Midbrain (tissue), 1 donor: ENCODE results near the gene TAC3.
"Not testable (repeated sequence)": the region's sequence is repeated elsewhere in the genome, so short reads cannot be mapped to it uniquely, and the experiment has no call there.

ENCODE experiments used
- DNase-seq: peaks from one replicate; lab custom pipeline; 2025; lab: John Stamatoyannopoulos, UW

TAC3 gene

DNA sequence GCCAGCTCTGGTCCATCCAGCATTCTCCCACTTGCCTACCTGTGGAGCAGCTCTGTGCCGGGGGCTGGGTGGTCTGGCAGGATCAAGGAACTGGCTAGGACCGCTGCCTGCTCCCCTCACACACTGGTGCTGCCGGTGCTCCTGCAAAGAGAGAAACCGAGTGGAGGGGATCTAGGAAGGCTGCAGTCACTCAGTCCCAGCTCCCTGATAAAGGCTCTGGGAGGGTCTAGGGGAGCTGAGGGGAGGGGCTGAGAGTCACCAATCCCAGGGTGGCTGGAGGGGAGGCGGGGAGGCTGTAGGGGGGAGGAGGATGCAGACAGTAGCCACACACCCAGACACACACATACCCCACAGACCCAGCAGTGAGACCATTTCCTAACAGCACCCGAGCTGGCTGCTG, at the start of gene TAC3:
TAC3 (minus strand) TSS at position 182 of the 400 bp plus-strand sequence. CDS start 732 bp downstream, outside the sequence.
- DNase-seq = no peak

DNA sequence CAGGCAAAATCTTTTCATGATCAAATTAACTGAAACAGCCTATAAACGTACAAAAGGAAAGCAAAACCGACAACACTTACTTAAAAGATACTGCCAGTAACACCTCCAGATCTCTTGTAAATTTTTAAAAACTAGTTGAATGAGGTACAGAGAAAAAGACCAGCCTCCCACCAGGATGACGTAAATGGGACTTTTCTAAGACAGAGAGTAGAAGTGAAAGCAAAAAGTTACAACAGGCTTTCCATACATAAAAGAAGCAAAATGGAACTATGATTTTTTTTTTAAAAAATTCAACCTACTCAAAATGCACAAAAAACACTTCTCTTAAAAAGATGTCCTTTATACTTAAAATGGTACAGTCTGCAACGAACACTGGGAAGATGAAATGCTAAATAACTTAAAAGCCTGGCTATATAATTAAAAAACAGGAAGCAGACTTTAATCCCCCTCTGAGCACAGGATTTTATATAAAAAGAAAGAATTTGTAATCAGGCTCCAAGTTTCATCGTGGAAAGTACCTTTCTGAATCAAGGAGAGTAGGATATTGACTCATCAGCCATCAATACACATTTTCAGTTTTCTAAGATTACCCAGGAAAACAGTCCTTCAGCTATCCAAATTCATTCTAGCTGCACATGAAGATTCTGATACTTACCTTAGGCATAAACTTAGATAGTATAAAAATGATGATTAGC, 47.8 kb upstream of the TAC3 start:
- DNase-seq = no peak

DNA sequence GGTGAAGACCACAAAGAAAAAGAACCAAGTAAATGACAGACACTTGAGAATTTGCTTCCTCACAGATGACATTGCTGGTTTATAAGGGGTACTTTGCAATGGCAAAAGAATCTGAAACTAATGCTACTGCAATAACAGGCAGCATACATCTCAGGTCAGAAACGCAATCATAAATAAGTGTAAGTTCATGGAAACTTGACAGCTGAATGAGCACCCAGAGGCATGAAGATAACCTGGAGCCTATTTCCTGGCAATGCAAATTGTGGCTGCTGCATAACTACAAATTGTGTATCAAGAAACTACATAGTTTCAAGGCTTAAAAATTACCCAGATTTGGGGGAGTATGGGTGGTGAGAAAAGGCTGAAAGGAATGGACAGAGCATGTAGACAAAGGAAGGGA, 42.1 kb upstream of the TAC3 start:
- DNase-seq = no peak

DNA sequence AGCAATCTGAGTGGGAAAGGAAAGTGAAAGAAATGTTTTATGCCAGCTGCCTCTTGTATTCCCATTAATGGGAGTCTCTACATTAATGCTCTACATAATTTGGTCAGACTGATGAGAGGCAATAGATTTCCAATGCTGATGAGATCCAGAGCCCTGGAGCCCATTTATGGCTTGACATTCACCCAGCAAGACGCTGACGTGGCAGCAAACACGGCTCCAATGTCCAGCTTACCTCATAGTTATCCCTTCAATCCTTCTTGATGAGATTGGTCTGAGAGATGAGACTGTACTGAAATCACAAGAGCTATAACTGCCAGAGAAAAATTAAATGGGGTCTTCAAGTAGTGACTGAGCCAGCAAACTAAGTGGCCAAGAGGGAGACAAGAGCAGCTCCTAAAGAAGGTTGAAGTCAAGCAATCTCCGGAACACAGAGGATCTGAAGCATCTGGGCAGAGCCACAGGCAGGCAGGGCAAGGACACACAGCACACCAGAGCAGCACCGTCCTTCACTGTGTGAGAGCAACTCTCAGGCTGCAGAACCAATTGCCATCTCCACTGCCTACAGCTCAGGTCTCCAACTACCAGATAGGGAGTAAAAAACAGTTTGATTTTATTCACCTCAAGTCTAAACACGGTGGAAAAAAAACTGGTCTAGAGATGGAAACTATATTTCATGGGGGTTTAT, 40.9 kb upstream of the TAC3 start:
- no peak for DNase-seq

DNA sequence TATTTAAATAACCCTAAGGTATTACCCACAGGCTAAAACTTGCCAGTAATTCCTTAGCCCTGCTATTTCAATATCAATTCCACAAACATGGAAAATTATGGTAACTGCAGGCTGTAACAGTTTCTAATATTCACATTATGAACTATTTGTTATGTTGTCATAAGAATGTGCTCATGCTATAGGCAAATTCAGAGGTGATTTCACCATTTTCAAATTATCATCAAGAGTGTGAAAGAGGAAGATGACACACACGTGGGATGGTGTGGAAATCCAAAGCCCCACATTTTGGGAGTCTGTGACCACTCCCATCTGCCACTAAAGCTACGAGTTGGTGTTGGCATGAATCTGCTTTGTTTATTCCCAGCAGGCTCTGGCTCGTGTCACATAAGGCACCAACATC, 39.5 kb upstream of the TAC3 start:
- DNase-seq = no peak

DNA sequence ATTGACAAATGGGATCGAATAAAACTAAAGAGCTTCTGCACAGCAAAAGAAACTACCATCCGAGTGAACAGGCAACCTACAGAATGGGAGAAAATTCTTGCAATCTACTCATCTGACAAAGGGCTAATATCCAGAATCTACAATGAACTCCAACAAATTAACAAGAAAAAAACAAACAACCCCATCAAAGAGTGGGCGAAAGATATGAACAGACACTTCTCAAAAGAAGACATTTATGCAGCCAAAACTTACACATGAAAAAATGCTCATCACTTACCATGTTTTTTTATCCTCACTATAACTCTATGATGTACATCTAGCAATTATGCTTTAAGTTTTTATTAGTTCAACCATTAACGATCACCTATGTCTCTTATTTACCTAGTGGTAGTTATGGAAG, 37.6 kb upstream of the TAC3 start:
- not testable (repeated sequence) for DNase-seq

DNA sequence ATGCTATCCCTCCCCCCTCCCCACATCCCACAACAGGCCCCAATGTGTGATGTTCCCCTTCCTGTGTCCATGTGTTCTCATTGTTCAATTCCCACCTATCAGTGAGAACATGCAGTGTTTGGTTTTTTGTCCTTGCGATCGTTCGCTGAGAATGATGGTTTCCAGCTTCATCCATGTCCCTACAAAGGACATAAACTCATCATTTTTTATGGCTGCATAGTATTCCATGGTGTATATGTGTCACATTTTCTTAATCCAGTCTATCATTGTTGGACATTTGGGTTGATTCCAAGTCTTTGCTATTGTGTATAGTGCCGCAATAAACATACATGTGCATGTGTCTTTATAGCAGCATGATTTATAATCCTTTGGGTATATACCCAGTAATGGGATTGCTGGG, 36.8 kb upstream of the TAC3 start:
- not testable (repeated sequence) for DNase-seq

DNA sequence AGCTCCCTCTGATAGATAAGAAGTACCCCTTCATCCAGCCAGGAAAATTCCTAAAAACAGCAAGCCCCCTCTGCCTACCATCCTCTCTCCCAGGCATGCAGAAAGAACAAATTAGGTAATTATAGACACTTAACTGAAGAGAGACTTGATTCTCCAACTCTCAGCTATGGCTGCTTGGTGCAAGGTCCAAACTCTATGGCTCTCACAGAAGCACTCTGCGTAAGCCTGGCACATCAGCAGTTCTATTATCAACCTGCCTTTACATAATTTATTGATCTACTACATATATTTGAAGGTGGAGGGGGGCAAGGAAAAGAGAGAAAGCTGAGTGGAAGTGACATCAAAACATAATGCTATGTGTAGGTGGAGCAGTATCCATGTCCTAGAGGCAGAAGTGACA, 34.7 kb upstream of the TAC3 start:
- no peak for DNase-seq

DNA sequence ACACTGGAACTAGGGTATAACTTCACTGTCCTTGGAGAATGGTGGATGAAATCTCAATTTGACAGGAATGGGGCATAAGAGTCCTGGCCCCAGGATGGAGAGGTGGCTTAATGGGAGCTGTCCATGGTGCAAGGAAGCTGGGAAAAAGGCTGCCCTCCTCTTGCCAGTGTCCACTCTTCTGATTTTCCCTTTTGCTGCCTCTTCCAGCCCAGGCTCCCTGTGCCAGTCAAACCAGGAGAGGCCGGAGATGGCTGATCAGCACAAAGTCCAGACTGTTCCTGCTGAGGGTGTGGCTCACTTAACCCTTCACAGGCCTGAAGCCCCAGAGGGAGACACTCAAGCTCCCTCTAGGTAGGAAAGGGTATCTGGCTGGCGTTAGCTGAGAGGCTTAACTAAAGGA, 33.6 kb upstream of the TAC3 start, which contains the start of gene MYO1A:
MYO1A (minus strand) TSS at position 240 of the 400 bp plus-strand sequence. CDS start 1,806 bp downstream, outside the sequence.
- no peak for DNase-seq

DNA sequence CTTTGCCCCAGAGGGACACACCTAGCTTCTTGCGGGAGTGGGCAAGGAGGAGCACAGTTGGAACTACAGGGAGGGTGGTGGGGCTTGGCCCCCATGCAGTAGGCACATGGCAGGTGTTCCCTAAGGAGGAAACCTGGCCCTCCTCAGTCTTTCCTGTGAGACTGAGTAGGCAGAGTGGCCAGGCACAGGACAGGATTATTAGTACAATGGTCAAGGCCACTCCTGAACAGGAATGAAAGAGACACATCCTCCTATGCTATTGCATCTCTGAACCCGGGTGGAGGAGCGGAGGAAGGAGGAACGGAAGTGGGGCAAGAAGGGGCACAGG, 32.8 kb upstream of the TAC3 start:
- DNase-seq = no peak

DNA sequence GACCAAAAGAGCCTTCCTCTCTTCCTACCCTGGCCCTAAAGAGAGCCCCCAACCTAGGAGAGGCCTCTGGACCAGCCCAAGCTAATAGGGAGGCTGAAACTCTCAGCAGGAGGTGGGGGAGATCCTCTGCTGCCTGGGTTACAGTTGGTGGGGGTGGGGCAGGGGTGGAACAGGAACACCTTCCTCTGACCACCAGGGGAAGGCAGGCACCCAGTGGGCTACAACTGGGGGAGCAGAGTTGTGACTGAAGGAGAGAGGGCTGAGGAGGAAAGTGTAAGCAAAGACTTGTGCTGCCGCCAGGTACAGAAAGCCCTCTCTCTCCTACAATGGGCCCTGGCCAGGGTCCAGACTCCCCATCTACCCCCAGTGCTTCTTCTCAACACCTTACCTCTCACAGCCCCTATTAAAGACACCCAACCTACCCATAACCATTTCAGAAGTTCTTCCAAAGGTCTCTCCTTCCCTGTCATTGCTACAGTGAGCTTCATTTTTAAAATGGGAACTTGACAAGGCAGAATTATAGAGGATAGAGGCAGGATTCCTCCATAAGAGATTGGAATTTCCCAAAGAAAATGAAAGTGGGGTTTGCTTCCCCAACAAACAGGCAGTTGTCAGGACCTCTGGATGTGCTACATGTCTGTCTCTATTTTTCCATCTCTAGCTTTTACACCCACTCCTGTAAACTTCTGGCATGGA, 32.2 kb upstream of the TAC3 start:
- no peak for DNase-seq

DNA sequence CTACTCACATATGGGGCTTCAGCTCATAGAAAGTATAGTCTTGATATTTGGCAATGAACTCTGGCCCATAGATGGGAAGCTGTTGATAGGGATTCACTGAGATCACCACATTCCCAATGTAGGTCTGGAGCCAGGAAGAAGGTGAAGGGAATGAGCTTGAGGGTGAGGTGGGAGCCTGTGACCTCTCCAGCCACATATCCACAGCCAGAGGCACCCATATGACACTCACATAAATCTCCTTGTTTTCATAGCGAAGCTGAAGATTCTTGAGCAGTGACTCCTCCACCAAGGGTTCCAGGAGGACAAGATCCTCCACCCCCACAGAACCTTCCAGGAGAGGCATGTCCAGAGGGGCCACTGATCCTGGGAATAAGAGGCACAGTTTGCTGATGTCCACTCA, 31.7 kb upstream of the TAC3 start:
- no peak for DNase-seq

DNA sequence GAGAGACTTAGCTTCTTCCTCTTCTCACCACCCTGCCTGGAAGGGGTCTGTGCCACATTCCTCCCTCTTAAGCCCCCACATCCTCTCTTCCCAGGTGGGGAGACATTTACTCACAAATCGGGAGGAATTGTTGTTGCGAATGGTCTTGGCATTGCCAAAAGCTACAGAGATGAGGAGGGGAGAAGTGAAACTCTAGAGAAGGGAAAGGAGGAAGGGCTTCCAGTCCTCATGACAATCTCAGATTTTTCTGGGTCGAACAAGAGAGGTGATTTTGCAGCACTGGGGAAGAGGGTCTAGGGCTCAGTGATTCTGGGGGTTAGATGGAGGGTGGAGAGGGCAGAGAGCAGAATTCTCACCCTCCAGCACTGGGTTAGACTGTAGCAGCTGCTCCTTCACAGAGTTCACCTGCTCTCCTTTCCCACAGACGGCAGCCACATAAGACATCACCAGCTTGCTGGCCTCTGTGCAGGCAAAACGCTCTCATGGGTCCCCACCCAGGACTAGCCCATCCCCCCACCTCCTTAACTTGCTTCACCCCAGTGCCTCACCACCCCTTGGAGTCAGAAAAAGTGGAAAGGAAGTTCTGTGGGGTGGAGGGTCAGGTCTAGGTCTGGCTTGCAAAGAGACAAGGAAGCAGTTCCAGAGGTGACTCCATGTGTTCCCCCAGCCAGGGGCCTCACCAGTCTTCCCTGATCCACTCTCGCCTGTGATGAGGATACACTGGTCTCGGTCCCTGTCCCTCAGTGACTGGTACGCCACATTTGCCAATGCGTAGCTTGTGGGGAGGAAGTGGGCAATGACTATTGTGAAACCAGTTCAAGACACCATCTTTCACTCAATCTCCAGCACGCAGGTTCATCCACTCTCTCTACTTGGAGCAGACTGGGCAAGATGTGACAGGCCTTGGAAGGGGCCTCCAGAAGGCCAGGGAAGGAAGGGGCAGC, 30.9 kb upstream of the TAC3 start:
- DNase-seq = no peak

DNA sequence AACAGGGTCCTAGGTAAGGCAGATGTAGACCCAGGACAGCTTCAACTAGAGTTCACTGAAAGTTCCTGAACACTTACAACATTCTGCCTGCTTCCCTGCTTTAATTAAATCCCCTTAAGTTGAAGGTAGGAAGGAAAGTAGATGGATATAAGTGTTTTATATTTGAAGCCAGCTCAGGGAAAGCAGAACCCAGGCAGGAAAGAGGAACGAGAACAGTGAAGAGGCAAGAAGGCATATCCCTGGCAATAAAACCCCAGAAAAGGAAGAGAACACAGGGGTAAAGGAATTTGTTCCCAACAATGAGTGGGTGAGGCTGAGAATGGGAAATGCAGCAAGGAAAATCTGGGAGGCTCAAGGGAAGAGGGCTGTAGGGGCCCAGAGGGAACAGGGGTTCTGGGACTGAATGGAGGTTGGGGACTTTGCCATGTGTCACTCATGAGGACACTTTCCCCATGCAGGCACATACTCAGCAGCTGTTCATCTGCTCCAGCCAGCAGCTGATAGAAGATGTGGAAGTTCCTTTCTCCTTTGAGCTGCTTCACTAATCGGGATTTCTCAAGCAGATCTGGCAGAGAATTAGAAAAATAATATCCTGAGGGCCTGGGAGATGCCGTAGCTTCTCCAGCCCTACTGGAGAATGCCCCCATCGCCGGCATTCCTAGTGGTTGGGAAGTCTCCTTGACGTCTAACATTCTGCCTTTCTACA, 29.9 kb upstream of the TAC3 start:
- DNase-seq = no peak

DNA sequence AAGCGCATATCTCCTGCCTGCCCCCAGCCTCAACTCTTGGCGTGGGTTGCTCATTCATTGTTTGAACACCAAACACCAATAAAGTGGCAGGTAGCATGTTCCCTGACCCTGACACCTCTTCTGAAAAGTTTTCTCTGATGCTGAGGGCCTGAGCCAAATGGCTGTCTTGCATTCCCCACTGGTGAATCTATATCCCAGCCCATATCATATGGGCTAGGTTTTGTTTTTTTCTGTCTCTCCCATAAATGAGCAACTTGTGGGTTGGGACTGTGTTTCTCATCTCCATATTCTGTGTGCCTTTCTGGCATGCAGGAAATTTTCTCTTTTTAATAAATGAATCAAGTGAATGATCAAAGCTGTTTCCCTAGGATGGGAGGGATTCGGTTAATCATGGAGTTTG, 28.6 kb upstream of the TAC3 start:
- no peak for DNase-seq

DNA sequence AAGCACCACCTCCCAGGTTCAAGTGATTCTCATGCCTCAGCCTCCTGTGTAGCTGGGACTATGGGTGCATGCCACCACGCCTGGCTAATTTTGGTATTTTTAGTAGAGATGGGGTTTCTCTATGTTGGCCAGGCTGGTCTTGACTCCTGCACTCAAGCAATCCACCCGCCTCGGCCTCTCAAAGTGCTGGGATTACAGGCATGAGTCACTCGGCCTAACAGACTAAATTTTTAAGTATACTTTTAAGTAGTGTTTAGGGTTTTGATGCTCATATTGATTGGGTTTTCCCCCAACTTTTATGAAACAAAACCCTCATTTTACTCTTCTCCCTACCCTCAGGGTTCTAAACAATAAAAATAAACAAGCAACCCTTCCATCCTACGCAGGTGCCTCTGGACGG, 28.1 kb upstream of the TAC3 start:
- DNase-seq = no peak

DNA sequence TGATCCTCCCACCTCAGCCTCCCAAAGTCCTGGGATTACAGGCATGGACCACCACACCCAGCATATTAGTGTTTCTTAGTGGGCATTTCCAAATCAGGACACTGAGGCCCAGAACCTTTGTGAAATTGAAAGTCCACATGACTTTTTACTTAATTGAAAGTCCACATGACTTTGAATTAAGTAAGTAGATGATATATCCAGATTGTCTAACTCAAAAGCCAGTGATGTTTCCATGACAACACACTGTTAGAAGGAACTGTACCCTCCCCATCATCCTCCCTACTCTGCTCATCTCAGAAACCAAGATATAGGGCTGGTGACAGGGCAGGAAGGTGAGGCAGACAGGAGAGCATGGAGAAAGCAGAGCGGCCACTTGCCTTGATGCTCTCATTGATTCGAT, 26.4 kb upstream of the TAC3 start:
- no peak for DNase-seq

DNA sequence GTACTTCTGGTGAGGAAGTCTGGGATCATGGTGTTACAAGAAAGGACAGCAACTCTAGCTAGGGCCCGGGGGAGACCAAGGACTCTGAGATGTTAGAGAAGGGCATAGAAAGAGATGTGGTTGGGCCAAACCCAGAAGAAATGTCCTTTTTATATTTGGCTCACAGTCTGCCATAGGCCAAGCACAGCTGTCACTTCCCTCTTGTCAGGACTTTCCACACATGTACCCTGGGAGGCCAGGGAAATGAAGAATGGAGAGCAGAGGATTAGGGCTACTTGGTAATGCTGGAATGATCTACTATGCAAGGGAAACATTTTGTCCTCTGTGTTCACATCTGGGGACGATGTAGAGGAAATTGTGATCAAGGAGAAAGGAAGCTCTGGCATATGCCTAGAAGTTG, 24.4 kb upstream of the TAC3 start:
- no peak for DNase-seq

DNA sequence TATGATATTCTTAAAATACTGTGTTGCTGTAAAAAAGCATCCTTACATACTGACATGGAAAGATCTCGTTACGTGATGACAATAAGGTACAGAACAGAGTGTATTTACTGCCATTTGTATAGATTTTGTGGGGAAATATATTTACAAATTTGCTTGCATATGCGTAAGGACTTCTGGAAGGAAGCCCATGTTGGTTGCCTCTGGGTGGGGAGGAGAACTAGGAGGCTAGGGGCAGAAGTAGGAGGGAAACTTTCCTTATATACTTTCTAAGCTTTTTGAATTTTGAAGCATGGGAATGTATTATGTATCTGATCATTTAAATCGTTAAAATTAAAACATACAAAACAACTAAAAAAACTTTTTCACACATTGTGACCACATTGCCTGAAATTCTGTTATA, 23.9 kb upstream of the TAC3 start:
- no peak for DNase-seq

DNA sequence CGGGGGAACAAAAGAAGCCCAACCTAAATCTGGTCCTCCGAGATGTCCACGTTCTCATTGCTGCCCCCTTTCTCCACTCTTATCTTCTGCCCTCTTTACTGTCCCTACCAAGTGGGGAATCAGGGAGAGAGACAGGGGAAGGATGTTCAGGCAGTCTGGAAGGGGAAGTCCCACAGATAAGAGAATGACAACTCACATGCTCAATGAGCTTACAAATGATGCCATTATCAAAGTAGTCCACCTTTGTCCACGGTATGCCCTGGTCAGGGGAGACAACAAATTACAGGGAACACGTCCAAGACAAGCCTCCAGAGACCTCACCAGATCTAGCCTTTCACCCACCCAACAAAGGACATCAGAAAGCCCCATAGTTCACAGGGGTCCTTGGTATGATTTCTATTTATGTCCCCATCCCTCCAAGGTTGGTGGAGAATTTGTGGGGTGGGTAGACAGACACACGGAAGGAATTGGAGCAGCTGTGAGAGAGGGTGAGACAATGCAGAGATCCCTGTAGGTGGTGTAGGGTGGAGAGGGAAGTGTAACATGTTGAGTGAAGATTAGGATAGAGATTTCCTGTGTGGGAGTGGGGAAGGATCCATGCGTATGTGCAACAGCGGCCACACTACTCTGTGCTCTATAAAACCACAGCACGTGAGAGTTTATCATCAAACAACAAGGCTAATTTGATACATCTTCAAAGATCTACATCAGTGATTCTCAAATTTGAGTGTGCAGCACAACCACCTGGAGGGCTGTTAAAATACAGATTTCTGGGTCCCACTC, 22.9 kb upstream of the TAC3 start:
- no peak for DNase-seq

DNA sequence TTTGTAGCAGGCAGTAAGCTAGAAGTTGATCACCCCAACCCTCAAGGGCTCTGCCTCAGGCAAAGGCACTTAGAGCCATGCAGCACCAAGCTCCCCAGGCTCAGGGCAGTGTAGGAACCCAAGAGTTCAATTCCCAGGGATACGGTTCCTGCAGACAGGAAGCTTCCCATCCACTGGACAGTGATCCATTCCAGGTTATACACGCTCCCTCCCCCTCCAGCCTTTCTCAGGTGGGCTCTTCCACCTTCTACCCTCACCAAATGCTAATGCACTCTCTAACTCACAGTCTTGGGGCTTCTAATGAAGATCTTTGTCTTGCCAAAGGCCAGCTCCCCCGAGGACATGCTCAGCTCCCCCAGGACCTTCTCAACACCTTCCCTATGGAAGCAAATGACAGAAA, 20.9 kb upstream of the TAC3 start:
- no peak for DNase-seq
